NK-92 treated with Interleukin-12 subunit alpha and Interleukin-12 subunit beta, amount 100 ng/mL, for 24 hours (cell line): ENCODE data around the gene RITA1.

ENCODE experiments used
- DNase-seq: peaks from one replicate; lab custom pipeline; 2025; lab: John Stamatoyannopoulos, UW

RITA1 gene

GRCh38 chr12:113180333-113180732 lies 5.2 kb upstream of the RITA1 start:
- no peak for DNase-seq

- no peak for DNase-seq
Observed at GRCh38 chr12:113181975-113182374, 3.5 kb upstream of the RITA1 start.

GRCh38 chr12:113183030-113183589 lies 2.4 kb upstream of the RITA1 start:
- no peak for DNase-seq

DNA sequence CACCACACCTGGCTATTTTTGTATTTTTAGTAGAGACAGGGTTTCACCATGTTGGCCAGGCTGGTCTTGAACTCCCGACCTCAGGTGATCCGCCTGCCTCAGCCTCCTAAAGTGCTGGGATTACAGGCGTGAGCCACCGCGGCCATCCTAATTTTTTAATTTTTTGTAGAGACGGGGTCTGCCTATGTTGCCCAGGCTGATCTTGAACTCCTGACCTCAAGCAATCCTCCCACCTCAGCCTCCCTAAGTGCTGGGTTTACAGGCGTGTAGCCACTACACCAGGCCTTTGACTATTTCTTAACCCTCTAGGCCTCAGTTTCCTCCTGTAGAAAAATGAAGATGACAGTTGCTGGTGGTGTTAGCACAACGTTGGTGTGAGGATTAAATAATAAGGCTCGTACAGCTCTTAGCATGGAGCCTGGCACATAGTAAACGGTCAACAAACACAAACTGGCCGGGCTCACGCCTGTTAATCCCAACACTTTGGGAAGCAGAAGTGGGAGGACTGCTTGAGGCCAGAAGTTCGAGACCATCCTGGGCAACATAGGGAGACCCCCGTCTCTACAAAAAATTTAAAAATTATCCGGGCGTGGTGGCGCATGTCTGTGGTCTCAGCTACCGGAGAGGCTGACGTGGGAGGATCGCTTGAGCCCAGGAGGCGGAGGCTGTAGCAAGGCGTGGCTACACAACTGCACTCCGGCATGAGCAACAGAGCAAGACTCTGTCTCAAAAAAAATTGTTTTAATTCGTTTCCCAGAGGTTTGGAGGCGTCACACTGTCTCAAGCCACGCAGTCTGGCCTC lies 1.2 kb upstream of the RITA1 start:
- no peak for DNase-seq

DNA sequence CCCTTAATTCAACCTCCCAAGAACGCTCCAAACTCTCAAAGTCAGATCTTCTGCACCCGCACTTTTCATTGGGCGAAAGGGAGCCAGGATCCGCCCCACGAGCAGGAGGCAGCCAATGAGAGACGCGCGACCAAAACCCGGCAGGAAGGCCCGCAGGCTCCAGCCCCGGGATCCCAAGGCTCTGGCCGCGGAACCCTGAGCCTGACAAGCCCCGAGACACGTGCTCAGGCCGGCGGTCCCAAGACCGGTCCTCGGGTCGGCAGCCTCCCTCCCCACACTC lies 681 bp upstream of the RITA1 start:
- peak; percentile 68 for DNase-seq

DNA sequence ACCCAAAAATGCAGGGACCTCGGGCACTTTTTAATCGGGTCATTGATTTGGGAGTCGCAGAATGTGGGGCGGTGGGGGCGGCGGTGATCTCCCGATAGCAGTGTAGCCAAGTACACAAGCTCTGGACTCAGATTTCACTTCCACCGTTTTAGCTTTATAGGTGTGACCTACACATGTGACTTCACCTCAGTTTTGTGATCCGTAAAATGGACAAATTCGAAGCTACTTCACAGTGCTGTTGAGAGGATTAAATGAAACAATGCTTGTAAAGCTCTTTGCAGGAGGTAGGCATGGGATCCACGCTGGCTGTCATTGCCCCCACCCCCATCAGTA lies 478 bp downstream of the RITA1 start:
- DNase-seq: no peak

GRCh38 chr12:113186666-113187325 lies 1.3 kb downstream of the RITA1 start:
- no peak for DNase-seq

DNA sequence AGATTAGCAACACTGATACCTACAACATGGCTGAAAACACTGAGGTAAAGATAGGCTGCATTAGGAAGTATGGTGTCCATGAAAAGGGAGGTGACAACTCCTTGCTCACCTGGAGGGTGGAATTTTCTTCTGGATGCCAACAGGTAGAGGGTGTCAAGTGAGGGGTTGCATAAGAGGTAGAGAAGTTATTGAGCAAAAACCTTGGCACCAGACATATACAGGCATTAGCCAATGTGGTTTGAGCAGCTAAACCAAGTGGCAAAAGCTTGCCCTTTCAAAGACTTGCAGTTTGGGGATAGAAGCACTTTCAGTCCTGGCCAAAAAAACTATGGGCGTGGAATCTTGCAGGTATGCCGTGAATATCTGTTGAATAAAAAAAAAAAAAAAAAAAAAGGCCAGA lies 3.8 kb downstream of the RITA1 start:
- no peak for DNase-seq

DNA sequence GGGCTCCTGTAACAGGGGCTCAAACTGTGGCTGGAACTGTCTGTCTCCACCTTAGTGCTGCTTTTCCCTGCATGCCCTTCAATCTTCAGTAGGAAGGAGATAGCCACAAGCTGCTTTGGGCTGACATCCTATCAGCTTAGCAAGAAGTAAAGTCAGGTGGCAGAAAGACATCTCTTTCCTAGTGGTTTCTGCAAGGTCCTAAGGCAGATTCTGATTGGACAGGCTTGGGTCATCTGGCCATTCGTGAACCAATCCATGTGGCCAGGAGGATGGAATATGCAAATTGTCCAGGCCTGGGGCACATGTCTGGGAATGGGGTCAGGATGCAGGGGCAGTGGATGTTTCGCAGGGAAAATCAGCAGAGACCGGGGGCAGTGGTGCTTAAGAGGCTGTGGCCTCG lies 5.2 kb downstream of the RITA1 start:
- DNase-seq: no peak

DNA sequence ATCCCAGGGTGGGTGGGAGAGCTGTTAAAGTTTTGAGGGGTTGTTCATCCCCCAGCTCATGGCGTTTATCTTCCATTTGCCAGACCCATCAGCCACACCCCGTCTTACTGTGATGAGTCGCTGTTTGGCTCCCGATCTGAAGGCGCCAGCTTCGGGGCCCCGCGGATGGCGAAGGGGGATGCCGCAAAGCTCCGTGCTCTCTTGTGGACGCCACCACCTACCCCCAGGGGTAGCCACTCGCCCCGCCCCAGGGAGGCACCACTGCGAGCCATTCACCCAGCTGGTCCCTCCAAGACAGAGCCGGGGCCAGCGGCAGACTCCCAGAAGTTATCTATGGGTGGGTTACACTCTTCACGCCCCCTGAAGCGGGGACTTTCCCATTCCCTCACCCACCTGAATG lies 5.7 kb downstream of the RITA1 start:
- DNase-seq: no peak

DNA sequence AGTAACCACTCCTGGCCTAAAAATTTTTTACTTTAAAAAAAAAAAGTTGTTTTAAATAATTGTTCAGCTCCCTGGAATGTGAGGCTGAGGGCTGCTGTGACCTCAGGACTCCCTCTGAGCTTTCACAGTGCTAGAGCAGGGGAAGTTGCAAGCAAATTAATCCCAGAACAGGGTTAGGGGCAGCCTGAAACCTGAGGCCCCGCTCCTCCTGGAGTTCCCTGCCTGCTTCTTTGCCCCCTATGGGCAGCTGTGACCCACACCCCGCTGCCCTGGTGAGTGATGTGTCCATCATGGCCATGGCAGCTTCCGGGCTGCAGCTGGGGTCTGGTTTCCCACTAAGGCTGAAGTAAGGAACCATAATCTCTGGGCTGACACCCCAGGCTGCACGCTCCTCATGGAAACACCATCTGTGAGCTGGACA lies 9.5 kb downstream of the RITA1 start:
- DNase-seq: no peak

DNA sequence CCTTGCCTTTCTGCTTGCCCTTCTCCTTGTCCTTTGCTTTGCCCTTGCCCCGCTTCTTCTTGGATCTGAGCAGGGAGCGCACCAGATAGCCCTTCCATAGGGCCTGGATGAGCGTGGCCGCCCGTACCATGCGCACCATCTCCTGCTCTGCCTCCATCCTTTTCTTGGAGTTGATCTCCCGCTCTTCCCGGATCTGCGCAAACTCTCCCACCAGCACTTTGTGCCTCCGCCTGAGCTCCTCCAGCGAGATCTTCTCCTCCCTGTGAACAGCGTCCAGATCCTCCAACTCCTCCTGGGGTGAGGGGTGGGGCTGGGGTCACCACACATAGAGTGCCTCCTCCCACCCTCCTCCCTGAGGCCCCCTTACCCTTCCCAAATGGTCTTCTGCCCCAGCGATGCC lies 10.1 kb downstream of the RITA1 start:
- no peak for DNase-seq

GRCh38 chr12:113196582-113196981 lies 11.1 kb downstream of the RITA1 start:
- no peak for DNase-seq

DNA sequence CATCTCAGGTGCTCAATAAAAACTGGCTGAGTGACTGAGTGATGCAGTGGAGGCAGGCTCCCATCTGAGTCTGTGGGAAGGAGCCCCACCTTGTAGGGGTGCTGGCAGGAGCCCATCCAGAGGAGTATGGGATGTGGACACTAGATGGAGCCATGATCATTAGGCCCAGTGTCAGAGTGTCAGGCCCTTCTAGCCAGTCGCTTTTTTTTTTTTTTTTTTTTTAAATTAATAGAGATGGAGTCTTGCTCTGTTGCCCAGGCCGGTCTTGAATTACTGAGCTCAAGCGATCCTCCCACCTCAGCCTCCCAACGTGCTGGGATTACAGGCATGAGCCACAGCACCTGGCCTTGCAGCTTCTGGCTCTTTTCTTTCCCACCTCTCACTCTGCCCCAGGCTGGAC lies 11.5 kb downstream of the RITA1 start:
- DNase-seq: peak; percentile 14

DNA sequence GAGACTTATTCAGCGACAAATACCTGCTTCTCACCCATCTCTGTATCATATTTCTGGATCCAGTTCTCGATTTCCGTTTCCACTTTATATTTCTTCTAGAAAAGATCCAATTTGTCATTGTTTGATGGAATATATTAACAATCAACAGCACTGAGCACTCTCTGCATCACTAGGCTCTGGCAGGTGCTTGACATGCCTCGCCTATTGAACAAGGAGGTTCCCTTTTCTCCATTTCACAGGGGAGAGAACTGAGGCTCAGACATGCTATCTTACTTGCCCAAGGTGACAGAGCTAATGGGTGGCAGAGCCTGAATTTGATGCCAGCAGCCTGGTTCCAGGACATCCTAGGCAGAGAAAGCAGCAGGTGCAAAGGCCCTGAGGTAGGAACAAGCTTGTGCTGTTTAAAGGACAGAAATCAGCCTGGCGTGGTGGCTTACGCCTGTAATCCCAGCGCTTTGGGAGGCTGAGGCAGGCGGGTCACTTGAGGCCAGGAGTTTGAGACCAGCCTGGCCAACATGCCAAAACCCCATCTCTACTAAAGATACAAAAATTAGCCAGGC lies 12.1 kb downstream of the RITA1 start:
- DNase-seq: no peak

- no peak for DNase-seq
Observed at GRCh38 chr12:113198296-113198695, 12.8 kb downstream of the RITA1 start.

GRCh38 chr12:113200021-113200797 lies 14.7 kb downstream of the RITA1 start:
- no peak for DNase-seq

DNA sequence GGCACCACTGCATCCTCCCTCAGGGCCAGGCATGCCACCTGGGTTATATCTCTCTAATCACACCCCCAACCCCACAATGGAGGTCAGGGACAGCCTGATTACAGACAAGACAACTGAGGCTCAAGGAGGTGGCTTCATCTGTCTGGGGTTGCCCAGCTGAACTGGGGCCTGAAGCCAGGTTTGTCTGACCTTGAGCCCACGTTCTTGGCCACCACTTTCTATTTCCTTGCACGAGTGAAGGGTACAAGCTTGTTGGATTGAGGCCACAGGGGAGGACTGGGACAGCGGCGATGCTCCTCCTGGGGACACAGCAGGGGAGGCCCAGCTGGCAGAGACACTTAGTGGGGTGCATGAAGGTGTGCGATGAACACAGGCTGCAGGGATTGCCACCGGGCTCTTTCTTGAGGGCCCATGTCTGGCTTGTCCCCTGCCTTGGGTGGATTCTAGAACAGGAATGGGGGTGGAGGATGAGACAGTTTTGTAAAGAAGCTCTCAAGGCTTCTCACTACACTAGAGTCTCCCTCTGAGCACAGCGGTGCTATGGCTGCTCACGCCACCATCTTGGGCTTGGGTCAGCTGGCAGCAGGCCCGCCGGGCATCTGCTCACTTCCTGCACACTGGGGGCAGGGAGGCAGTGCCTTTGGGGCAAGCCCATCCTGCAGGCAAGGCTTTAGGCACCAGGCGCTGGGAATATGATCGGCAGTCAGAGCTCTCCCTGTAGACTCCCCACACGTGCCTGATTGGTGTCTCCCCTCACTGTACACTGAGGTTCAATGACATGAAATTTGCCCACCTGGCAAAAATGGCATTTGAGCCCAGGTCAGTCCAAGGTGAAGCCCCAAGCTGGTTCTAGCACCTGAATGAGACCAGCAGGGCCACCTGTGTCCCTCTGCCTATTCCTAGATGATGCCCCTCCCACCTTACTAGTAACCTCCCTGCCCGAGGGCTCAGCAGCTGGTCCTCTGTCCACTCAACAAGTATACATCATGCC lies 16.0 kb downstream of the RITA1 start:
- DNase-seq: no peak

DNA sequence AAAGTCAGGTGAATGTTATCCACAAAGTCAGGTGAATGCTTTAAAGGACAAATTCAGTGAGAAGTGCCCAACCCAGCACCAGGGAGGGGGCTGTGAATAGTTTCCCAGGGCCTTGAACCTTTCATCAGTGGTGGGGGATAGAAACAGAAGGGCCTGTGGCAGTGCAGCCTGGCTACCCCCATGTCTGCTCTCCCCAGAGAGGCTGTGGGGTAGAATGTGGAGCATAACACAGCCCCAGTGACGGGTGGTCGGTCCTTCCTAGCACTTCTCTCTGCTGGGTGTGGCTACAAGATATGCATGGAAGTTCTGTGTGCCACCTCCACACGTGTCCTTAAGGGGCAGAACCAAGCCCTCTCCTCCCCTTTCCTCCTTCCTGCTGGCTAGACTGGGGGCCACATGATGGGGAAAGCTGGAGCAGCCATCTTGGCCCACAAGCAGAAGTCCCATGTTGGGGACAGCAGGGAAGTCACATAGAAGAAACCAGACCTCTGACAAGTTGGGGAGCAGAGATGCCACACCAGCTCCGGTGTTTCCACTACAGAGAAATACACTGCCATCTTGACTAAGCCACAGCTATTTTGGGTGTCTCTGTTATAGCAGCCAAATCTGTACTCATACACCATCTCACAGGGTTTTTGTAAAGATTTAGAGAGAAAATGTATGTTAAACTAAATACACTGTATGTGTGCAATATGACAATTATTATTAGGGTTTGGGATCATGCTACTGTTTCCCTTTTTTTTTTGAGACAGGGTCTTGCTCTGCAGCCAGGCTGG lies 17.0 kb downstream of the RITA1 start:
- no peak for DNase-seq

GRCh38 chr12:113203852-113204760 lies 18.6 kb downstream of the RITA1 start:
- no peak for DNase-seq
